IMR-90 (cell line): ENCODE measurements around the gene OSM. TPM values are rescaled to one million over a fixed set of nuclear protein-coding genes. Genes with fewer than 3 reads are reported as not detected.

Experiments
- ATAC-seq: fragments of 200-7000 bp; cut with Tn5 transposase; 2 replicates; pipeline ENCODE4 v1.9.1; 2020; ENCODE audit warnings: low read depth, mild to moderate bottlenecking, moderate library complexity
- BruUV-seq: library from RNA; stranded (reverse); fragments of 400-500 nt; replicated peaks from 2 replicates; lab custom pipeline; 2021; lab: Mats Ljungman, UMichigan
- CTCF ChIA-PET: fragments of 300-600 bp; formaldehyde crosslinking; extraction: SDS; loops from one replicate; lab custom pipeline; 2021; ENCODE audit warnings: antibody characterized with exemption; lab: Yijun Ruan, JAX
- POLR2A ChIA-PET: fragments of 300-600 bp; sonication (Branson Sonifier 250); formaldehyde crosslinking; loops from one replicate; lab custom pipeline; 2022; ENCODE audit warnings: antibody characterized with exemption; ENCODE audit not compliant: unreplicated experiment; lab: Charles Lee
- DNase-seq: peaks from one replicate; pipeline ENCODE4 v3.0.0; 2013
- H2AFZ ChIP-seq: replicated peaks from 2 replicates; pipeline ENCODE3; 2013; ENCODE audit warnings: low read length, mild to moderate bottlenecking; ENCODE audit not compliant: poor library complexity
- H2AK5ac ChIP-seq: 2 replicates; pipeline ENCODE4 v1.6.1; 2013; ENCODE audit warnings: low read depth, low read length, inconsistent platforms
- H2AK9ac ChIP-seq: replicated peaks from 2 replicates; pipeline ENCODE3; 2013; ENCODE audit warnings: mild to moderate bottlenecking, low read depth, low read length, moderate library complexity; ENCODE audit not compliant: poor library complexity
- H2BK120ac ChIP-seq: 2 replicates; pipeline ENCODE4 v1.6.1; 2013; ENCODE audit warnings: low read depth, low read length, inconsistent platforms
- H2BK15ac ChIP-seq: 3 replicates; pipeline ENCODE4 v1.6.1; 2013; ENCODE audit warnings: low read depth, low read length, inconsistent platforms
- H2BK20ac ChIP-seq: 2 replicates; pipeline ENCODE4 v1.6.1; 2013; ENCODE audit warnings: low read depth, mild to moderate bottlenecking, inconsistent platforms, low read length, moderate library complexity
- H2BK5ac ChIP-seq: 2 replicates; pipeline ENCODE4 v1.6.1; 2013; ENCODE audit warnings: mild to moderate bottlenecking, low read depth, low read length, inconsistent platforms; ENCODE audit not compliant: poor library complexity, severe bottlenecking
- H3K14ac ChIP-seq: replicated peaks from 2 replicates; pipeline ENCODE4 v1.6.1; 2013; ENCODE audit warnings: low read depth, low read length, inconsistent platforms
- H3K18ac ChIP-seq: 2 replicates; pipeline ENCODE4 v1.6.1; 2013; ENCODE audit warnings: low read depth, low read length, control low read depth
- H3K23ac ChIP-seq: 2 replicates; pipeline ENCODE4 v1.6.1; 2013; ENCODE audit warnings: low read depth, low read length, inconsistent platforms
- H3K27ac ChIP-seq: 2 replicates; pipeline ENCODE4 v1.5.1; 2013; ENCODE audit warnings: mild to moderate bottlenecking, control low read depth, low read length; ENCODE audit not compliant: insufficient read depth
- H3K27me3 ChIP-seq: 2 replicates; pipeline ENCODE4 v1.6.1; 2013; ENCODE audit warnings: low read length; ENCODE audit not compliant: control insufficient read depth, insufficient read depth
- H3K36me3 ChIP-seq: 2 replicates; pipeline ENCODE4 v1.6.1; 2013; ENCODE audit warnings: low read length, mixed read lengths; ENCODE audit not compliant: control insufficient read depth, insufficient read depth
- H3K4ac ChIP-seq: 2 replicates; pipeline ENCODE4 v1.6.1; 2013; ENCODE audit warnings: low read depth, low read length, inconsistent platforms
- H3K4me1 ChIP-seq: 2 replicates; pipeline ENCODE4 v1.6.1; 2013; ENCODE audit warnings: low read length, mixed read lengths; ENCODE audit not compliant: control insufficient read depth, insufficient read depth
- H3K4me2 ChIP-seq: 2 replicates; pipeline ENCODE4 v1.6.1; 2013; ENCODE audit warnings: low read depth, mild to moderate bottlenecking, control low read depth, low read length, moderate library complexity
- H3K4me3 ChIP-seq: 2 replicates; pipeline ENCODE4 v1.5.1; 2013; ENCODE audit warnings: low read depth, mild to moderate bottlenecking, control low read depth, low read length, moderate library complexity; ENCODE audit not compliant: insufficient read depth
- H3K56ac ChIP-seq: 2 replicates; pipeline ENCODE4 v1.6.1; 2013; ENCODE audit warnings: low read length, inconsistent platforms; ENCODE audit not compliant: insufficient read depth; ENCODE audit errors: extremely low read depth
- H3K79me1 ChIP-seq, 2 experiments: 2 replicates each; pipeline ENCODE4 v1.6.1; 2013; ENCODE audit warnings: low read length in 2 of 2, inconsistent platforms in 1 of 2, low read depth in 1 of 2
- H3K9ac ChIP-seq: 2 replicates; pipeline ENCODE4 v1.6.1; 2013; ENCODE audit warnings: low read depth, low read length, control low read depth
- H3K9me1 ChIP-seq: 2 replicates; pipeline ENCODE4 v1.6.1; 2013; ENCODE audit warnings: low read length, inconsistent platforms; ENCODE audit not compliant: insufficient read depth
- H3K9me3 ChIP-seq: 2 replicates; pipeline ENCODE4 v1.6.1; 2013; ENCODE audit warnings: low read length; ENCODE audit not compliant: control insufficient read depth, insufficient read depth
- H4K20me1 ChIP-seq: 2 replicates; pipeline ENCODE4 v1.6.1; 2013; ENCODE audit warnings: low read length, inconsistent platforms; ENCODE audit not compliant: insufficient read depth
- H4K5ac ChIP-seq: 2 replicates; pipeline ENCODE4 v1.6.1; 2013; ENCODE audit warnings: mild to moderate bottlenecking, low read depth, low read length, control low read depth
- H4K8ac ChIP-seq, 2 experiments: 2 replicates each; pipeline ENCODE4 v1.6.1; 2013; ENCODE audit warnings: low read depth in 2 of 2, low read length in 2 of 2, control low read depth in 1 of 2, inconsistent platforms in 1 of 2
- H4K91ac ChIP-seq: 2 replicates; pipeline ENCODE4 v1.6.1; 2013; ENCODE audit warnings: low read depth, low read length, inconsistent platforms; ENCODE audit not compliant: insufficient read depth
- BHLHE40 ChIP-seq: fragments of 150-350 bp; IDR thresholded peaks from 2 replicates; pipeline ENCODE4 v1.6.1; 2016; ENCODE audit warnings: mild to moderate bottlenecking, low read depth, low read length
- CEBPB ChIP-seq: IDR thresholded peaks from 2 replicates; pipeline ENCODE4 v1.6.1; 2012; ENCODE audit warnings: low read depth, low read length, improper control_type of control experiment
- CHD1 ChIP-seq: IDR thresholded peaks from 2 replicates; pipeline ENCODE4 v1.6.1; 2012; ENCODE audit warnings: low read depth, low read length, improper control_type of control experiment
- ELK1 ChIP-seq: fragments of 150-350 bp; IDR thresholded peaks from 2 replicates; pipeline ENCODE4 v1.6.1; 2016; ENCODE audit warnings: low read depth, mild to moderate bottlenecking, low read length, moderate library complexity, borderline replicate concordance
- MAFK ChIP-seq: IDR thresholded peaks from 2 replicates; pipeline ENCODE4 v1.6.1; 2012; ENCODE audit warnings: low read depth, low read length, improper control_type of control experiment
- MAZ ChIP-seq: IDR thresholded peaks from 2 replicates; pipeline ENCODE4 v1.6.1; 2012; ENCODE audit warnings: low read depth, mild to moderate bottlenecking, low read length, improper control_type of control experiment, moderate library complexity, borderline replicate concordance
- MXI1 ChIP-seq: IDR thresholded peaks from 2 replicates; pipeline ENCODE4 v1.6.1; 2012; ENCODE audit warnings: low read depth, mild to moderate bottlenecking, low read length, moderate library complexity, borderline replicate concordance
- NFE2L2 ChIP-seq: fragments of 150-350 bp; IDR thresholded peaks from 2 replicates; pipeline ENCODE4 v1.6.1; 2016; ENCODE audit warnings: low read depth, mild to moderate bottlenecking, low read length
- POLR2A ChIP-seq: IDR thresholded peaks from 2 replicates; pipeline ENCODE4 v1.6.1; 2012; ENCODE audit warnings: mild to moderate bottlenecking, low read depth, low read length
- RAD21 ChIP-seq: IDR thresholded peaks from 2 replicates; pipeline ENCODE4 v1.6.1; 2012; ENCODE audit warnings: low read length, improper control_type of control experiment
- RCOR1 ChIP-seq: IDR thresholded peaks from 2 replicates; pipeline ENCODE4 v1.6.1; 2012; ENCODE audit warnings: mild to moderate bottlenecking, low read length, improper control_type of control experiment; ENCODE audit not compliant: insufficient replicate concordance
- RFX5 ChIP-seq: IDR thresholded peaks from 2 replicates; pipeline ENCODE4 v1.8.0; 2012; ENCODE audit warnings: low read depth, mild to moderate bottlenecking, low read length, moderate library complexity
- SMC3 ChIP-seq: fragments of 150-350 bp; IDR thresholded peaks from 2 replicates; pipeline ENCODE4 v1.6.1; 2016; ENCODE audit warnings: low read depth, mild to moderate bottlenecking, antibody characterized with exemption, low read length, moderate library complexity
- WGBS, 2 experiments: methylation state at CpG; one replicate each; pipeline versions ENCODE4 v1.1.5 to v1.1.7; 2013; ENCODE audit warnings: missing lambda C conversion rate in 2 of 2; ENCODE audit not compliant: insufficient read length in 1 of 2; ENCODE audit errors: extremely low coverage in 2 of 2; 5-methylcytosine and 5-hydroxymethylcytosine counted together
- dilution Hi-C: fragments of 300-500 bp; cut with HindIII; formaldehyde crosslinking; loops from one replicate; pipeline ENCODE4 v1.14.3; 2018; ENCODE audit warnings: low sequenced_read_pairs; ENCODE audit not compliant: unreplicated experiment
- in situ Hi-C: fragments of 300-500 bp; cut with MboI; formaldehyde crosslinking; loops from 3 replicates; pipeline ENCODE4 v1.14.3; 2019; ENCODE audit warnings: low sequenced_read_pairs, inconsistent platforms, mixed read lengths
- intact Hi-C: fragments of 100-400 bp; cut with micrococcal nuclease; formaldehyde crosslinking; loops from 2 replicates; pipeline ENCODE4 v1.10.0; 2022
- polyA plus RNA-seq, 3 experiments: library from polyadenylated mRNA; depleted of rRNA; stranded (reverse); fragments of >200 nt; gene quantifications; 2 replicates each; pipeline ENCODE4 v1.2.3, GENCODE V29; 2012; ENCODE audit warnings: low replicate concordance in 1 of 3
- total RNA-seq: library from RNA; depleted of rRNA; stranded (reverse); fragments of >200 nt; gene quantifications from 2 replicates; pipeline ENCODE4 v1.2.3, GENCODE V29; 2012
- TF ChIP-seq, protein P1 (sequence below): fragments of 150-350 bp; IDR thresholded peaks from 2 replicates; pipeline ENCODE4 v1.6.1; 2017; ENCODE audit warnings: mild to moderate bottlenecking, antibody characterized with exemption, low read length, low read depth
- TF ChIP-seq, protein P2 (sequence below): conservative IDR thresholded peaks from 2 replicates; pipeline ENCODE4 v1.5.1; 2012; ENCODE audit warnings: mild to moderate bottlenecking, low read depth, low read length, improper control_type of control experiment

The OSM gene
- total and polyA plus RNA-seq, 2 of the 4 experiments (the other 2 are of a cell fraction): not detected

GRCh38 chr22:30294830-30295229 is 28.2 kb upstream of the OSM start:
- no peak for DNase-seq
- no peak overlapping the region for H4K8ac ChIP-seq
- H3K9ac ChIP-seq: no peak overlapping the region
- in situ Hi-C loops: no loop called here
- no peak overlapping the region for H3K4me2 ChIP-seq
- CTCF ChIA-PET: no interaction called here
- H2BK120ac ChIP-seq: no peak overlapping the region
- no peak overlapping the region for H3K4ac ChIP-seq
- POLR2A ChIA-PET: no interaction called here
- H3K9me3 ChIP-seq: no peaks in the 10 kb centered on the region
- H2BK5ac ChIP-seq: no peak overlapping the region
- intact Hi-C loops: no loop called here
- dilution Hi-C loops: no loop called here
- TF ChIP-seq, protein P1, sequence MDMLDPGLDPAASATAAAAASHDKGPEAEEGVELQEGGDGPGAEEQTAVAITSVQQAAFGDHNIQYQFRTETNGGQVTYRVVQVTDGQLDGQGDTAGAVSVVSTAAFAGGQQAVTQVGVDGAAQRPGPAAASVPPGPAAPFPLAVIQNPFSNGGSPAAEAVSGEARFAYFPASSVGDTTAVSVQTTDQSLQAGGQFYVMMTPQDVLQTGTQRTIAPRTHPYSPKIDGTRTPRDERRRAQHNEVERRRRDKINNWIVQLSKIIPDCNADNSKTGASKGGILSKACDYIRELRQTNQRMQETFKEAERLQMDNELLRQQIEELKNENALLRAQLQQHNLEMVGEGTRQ: no peak
- TF ChIP-seq CHD1: no peak
- no peak for TF ChIP-seq POLR2A
- TF ChIP-seq MXI1: no peak
- no peak for TF ChIP-seq NFE2L2
- TF ChIP-seq ELK1: no peak
- no peak for TF ChIP-seq CEBPB
- no peak for TF ChIP-seq SMC3
- TF ChIP-seq BHLHE40: no peak
- no peak for TF ChIP-seq RAD21
- TF ChIP-seq, protein P2, sequence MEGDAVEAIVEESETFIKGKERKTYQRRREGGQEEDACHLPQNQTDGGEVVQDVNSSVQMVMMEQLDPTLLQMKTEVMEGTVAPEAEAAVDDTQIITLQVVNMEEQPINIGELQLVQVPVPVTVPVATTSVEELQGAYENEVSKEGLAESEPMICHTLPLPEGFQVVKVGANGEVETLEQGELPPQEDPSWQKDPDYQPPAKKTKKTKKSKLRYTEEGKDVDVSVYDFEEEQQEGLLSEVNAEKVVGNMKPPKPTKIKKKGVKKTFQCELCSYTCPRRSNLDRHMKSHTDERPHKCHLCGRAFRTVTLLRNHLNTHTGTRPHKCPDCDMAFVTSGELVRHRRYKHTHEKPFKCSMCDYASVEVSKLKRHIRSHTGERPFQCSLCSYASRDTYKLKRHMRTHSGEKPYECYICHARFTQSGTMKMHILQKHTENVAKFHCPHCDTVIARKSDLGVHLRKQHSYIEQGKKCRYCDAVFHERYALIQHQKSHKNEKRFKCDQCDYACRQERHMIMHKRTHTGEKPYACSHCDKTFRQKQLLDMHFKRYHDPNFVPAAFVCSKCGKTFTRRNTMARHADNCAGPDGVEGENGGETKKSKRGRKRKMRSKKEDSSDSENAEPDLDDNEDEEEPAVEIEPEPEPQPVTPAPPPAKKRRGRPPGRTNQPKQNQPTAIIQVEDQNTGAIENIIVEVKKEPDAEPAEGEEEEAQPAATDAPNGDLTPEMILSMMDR: no peak
- no peak for TF ChIP-seq RCOR1
- no peak for TF ChIP-seq MAFK
- TF ChIP-seq MAZ: no peak
- TF ChIP-seq RFX5: no peak
- no peak overlapping the region for H4K5ac ChIP-seq
- no peak overlapping the region for H2AFZ ChIP-seq
- 100% methylated on average over 5 of the region's 11 CpGs; no CpG with 5 or more reads in 1 of the 2 experiments for WGBS, 2 experiments
- H2BK15ac ChIP-seq: no peak overlapping the region
- H4K91ac ChIP-seq: no peak overlapping the region
- H4K20me1 ChIP-seq: peaks cover 34% of the 10 kb centered on the region
- H2BK20ac ChIP-seq: no peak overlapping the region
- H3K9me1 ChIP-seq: peaks cover 6% of the 10 kb centered on the region
- no peak overlapping the region for H3K23ac ChIP-seq
- H3K27ac ChIP-seq: no peak overlapping the region
- H3K36me3 ChIP-seq: peaks cover 76% of the 10 kb centered on the region
- no peak overlapping the region for H2AK9ac ChIP-seq
- H3K4me1 ChIP-seq: peaks cover 16% of the 10 kb centered on the region; the same call in 1 of the 2 replicates
- H3K79me1 ChIP-seq: peaks cover 4 to 11% of the 10 kb centered on the region in 2 experiments; a peak in 3 of 4 replicates
- H3K56ac ChIP-seq: no peak overlapping the region
- no peak overlapping the region for H3K14ac ChIP-seq
- no peak overlapping the region for H3K4me3 ChIP-seq
- H3K18ac ChIP-seq: no peak overlapping the region
- no peak overlapping the region for H2AK5ac ChIP-seq
- BruUV-seq: no TSS peak
- no peak for ATAC-seq
- H3K27me3 ChIP-seq: no peaks in the 10 kb centered on the region
